Measurements from ENCODE around the gene TMEM245. TPM values are rescaled to one million over a fixed set of nuclear protein-coding genes. Genes with fewer than 3 reads are reported as not detected.

TMEM245 gene
- total RNA-seq, 2 experiments from 2014 or later: 22.0 to 36.1 TPM

GRCh38 chr9:109016132-109016531 lies 103.6 kb downstream of the TMEM245 start:
- Histone ChIP-seq H3K4me3 (ENCODE audit: low read depth, low read length, poor library complexity, severe bottlenecking) (no peak overlapping the region), H4K20me1 (ENCODE audit: insufficient read depth, low read length) (peaks cover 15% of the 10 kb centered on the region), H3K36me3 (ENCODE audit: insufficient read depth, low read length) (peaks cover 40% of the 10 kb centered on the region), H3K9me2 (ENCODE audit: insufficient read depth, low read length) (no peaks in the 10 kb centered on the region), H3K79me2 (ENCODE audit: insufficient read depth, low read depth, low read length) (peaks cover 16% of the 10 kb centered on the region; the same call in 1 of the 2 replicates), H3K27ac (ENCODE audit: low read depth, low read length, poor library complexity, severe bottlenecking) (no peak overlapping the region), H3K4me1 (ENCODE audit: insufficient read depth, low read length, poor library complexity, severe bottlenecking) (peaks cover 25% of the 10 kb centered on the region), H3K4me2 (ENCODE audit: low read length) (no peak overlapping the region), H3K9me3 (ENCODE audit: low read length) (no peaks in the 10 kb centered on the region), H2AFZ (ENCODE audit: low read length) (no peak overlapping the region)
- no peak for TF ChIP-seq EZH2phosphoT487 (IDR thresholded peaks at IDR 0.05; ENCODE audit: borderline replicate concordance, low read depth, low read length)
- no peak for TF ChIP-seq CTCF (conservative IDR thresholded peaks at IDR 0.05; ENCODE audit: low read length)
- no TSS peak for BruUV-seq (replicated peaks)
- DNase-seq (ENCODE audit: low spot score): no peak
- POLR2A ChIA-PET: no interaction called here
- CTCF ChIA-PET (ENCODE audit: unreplicated experiment): no interaction called here
- intact Hi-C loops (cut with micrococcal nuclease; ENCODE audit: unreplicated experiment): no loop called here

GRCh38 chr9:109014608-109015280 lies 105.0 kb downstream of the TMEM245 start:
- Histone ChIP-seq H3K4me2 (ENCODE audit: low read length) (no peak overlapping the region), H3K4me3 (ENCODE audit: low read depth, low read length, poor library complexity, severe bottlenecking) (no peak overlapping the region), H3K9me3 (ENCODE audit: low read length) (no peaks in the 10 kb centered on the region), H3K79me2 (ENCODE audit: insufficient read depth, low read depth, low read length) (peaks cover 20% of the 10 kb centered on the region; the same call in 1 of the 2 replicates), H2AFZ (ENCODE audit: low read length) (no peak overlapping the region), H3K4me1 (ENCODE audit: insufficient read depth, low read length, poor library complexity, severe bottlenecking) (peaks cover 33% of the 10 kb centered on the region), H3K27ac (ENCODE audit: low read depth, low read length, poor library complexity, severe bottlenecking) (no peak overlapping the region), H3K9me2 (ENCODE audit: insufficient read depth, low read length) (no peaks in the 10 kb centered on the region), H4K20me1 (ENCODE audit: insufficient read depth, low read length) (peaks cover 15% of the 10 kb centered on the region), H3K36me3 (ENCODE audit: insufficient read depth, low read length) (peaks cover 27% of the 10 kb centered on the region)
- ChIA-PET POLR2A (interaction anchor here (0.9 to 1.0 kb wide), 2 partner anchors 16 to 33 kb away, joined by 3 read pairs; no protein-coding TSS in a partner anchor), CTCF (ENCODE audit: unreplicated experiment) (no interaction called here)
- intact Hi-C loops (cut with micrococcal nuclease; ENCODE audit: unreplicated experiment): no loop called here
- no TSS peak for BruUV-seq (replicated peaks)
- DNase-seq (ENCODE audit: low spot score): no peak
- TF ChIP-seq EZH2phosphoT487 (IDR thresholded peaks at IDR 0.05; ENCODE audit: borderline replicate concordance, low read depth, low read length): no peak
- no peak for TF ChIP-seq CTCF (conservative IDR thresholded peaks at IDR 0.05; ENCODE audit: low read length)

Data from OCI-LY7 (cell line).